NOMO-1 treated with DMSO at 0.1 percent for 48 hours (cell line): ENCODE measurements around the gene ABLIM1.

Experiments
- DNase-seq: peaks from one replicate; lab custom pipeline; 2025; ENCODE audit not compliant: unreplicated experiment; lab: John Stamatoyannopoulos, UW

ABLIM1 gene

DNA sequence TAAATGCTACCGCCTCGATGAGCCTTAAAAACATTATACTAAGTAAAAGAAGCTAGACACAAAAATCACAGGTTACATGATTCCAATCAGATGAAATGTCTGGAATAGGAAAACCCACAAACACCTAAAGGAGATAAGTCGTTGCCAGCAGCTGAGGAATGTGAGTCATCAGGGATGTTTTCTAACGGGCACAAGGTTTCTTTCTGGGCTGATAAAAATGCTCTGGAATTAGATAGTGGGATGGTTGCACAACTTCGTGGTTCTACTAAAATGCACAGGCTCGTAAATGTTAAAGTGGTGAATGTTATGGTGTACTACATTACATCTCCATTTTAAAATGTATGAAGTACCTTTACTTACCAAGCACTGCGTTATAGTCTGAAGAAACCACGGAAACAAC, 9.7 kb downstream of the ABLIM1 start:
- DNase-seq = no peak

DNA sequence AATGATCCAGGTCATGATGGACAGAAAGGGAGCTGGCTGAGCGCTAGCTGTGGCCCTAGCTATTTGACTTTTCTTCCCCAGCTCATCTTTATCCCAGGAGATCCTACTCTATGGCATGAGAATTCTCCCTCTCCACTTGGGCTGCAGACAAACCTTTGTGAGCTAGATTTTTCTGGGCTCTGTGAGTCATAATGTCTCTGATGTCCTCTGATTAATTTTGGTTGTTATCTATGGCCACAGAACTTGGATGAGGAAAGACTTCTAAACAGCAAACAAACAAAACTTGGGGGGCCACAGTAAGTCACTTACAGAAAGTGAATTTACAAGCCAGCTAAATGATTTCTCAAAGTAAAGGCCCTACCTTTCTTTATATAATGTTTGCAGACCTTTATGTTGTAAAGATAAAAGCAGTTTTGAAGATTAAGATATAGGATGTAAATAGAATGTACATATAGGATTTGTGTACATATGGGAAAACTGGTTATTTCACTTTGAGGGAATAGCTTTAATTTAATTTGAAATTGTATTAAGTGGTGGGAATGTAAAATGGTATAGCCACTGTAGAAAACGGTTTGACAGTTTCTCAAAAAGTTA, 10.4 kb downstream of the ABLIM1 start:
- DNase-seq = no peak

DNA sequence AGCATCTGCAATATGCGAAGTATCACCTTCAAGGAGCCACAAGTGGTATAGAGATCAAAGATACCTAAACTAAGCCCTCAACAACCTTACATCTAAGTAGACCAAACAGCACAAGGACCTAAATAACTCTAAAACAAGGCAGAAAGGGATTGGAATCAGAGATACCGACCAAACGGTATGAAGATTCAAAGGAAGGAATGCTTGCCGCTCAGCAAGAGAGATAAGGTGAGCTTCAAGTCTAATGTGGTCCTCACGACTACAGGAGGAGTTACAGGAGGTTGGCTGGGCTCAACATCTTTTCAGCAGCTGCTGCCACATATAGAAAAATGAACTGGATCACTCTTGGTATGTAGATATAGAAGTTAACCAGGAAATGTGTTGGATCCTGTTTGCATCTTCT, 11.6 kb downstream of the ABLIM1 start:
- no peak for DNase-seq

DNA sequence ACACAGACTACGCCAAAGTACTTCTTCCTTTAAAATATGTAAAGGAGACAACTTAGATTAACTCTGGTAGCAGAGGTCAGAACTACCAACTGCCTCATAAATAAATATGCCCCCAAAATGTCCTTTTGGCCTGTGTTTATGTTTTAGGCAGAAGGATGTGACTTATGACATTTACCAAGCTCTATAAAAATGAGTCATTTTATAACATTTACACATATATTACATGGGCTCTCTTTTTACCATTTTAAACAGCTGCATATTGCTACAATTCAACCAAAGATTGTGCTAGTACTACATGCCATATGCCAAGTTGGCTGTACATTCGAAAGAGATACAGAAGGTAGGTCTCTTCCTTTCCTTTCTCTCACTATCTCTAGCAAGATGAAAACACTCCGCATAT, 12.4 kb downstream of the ABLIM1 start:
- no peak for DNase-seq

DNA sequence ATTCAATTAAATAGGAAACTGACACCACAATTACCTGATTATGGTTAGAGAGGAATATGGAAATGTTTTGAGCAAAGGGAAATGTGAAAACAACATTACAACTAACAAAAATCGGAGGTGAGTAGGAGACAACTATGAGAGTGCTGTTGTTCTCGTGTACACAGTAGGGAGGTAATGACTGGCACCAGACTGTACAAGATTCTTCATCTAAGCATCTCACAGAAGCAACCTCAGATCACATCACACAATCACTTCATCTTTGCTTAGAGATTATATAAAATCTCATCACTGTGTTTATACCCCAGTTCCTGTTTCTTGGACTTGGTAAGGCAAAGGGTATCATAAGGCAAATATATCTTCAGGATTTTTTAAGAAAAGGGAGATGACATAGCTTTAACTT, 14.9 kb downstream of the ABLIM1 start:
- no peak for DNase-seq

DNA sequence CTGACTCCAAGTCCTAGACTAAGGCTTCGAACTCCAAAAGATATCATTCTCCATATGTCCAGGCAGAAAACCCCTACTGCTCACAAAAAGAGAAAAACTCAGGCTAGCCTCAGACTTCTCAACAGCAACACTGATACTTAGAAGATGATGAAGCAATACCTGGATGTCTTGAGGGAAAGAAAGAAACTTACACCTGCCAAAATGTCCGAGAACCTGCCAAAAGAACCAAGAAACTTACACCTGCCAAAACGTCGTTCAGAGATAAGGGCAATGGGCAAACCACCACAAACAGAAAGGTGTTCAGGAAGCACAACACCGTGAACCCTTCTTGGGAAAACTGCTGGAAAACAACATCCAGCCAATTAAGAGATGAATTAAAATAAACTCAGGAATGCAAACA, 15.3 kb downstream of the ABLIM1 start:
- DNase-seq = no peak

DNA sequence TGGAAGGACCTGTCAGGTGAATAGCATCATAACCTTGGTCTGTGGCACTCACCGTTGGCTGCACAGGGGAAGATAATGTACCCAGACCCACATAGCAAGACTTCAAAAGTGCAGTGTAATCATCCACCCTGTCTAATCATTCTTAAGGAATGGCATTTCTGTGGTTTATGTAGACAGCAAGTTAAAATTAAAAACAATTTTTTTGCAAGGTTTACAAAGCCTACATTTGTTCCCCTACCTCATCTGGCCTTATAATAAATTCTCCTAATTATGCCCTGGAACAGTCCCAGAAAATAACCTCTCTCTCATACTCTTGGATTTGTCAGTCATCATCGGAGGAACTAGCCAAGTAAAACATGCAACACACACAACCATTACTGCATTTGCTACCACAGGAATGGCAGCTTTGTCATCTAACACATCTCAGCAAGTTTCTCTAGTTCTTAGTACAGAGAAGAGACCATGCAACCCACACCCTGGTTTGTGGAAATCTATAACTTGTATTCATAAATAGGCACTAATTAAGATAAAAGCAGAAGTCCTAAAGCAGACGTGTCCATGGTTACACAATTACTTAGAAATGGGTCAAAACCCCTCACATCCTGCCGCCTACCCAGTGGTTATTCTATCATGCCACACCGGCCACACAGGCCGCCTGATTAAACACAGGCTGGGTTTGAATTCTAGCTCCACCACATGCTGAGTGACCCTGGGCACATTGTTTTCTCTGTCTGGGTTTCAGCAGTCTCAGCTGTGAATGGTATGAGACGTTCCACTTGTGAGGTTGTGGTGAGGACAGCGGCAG, 19.1 kb downstream of the ABLIM1 start:
- DNase-seq = peak; percentile 71

DNA sequence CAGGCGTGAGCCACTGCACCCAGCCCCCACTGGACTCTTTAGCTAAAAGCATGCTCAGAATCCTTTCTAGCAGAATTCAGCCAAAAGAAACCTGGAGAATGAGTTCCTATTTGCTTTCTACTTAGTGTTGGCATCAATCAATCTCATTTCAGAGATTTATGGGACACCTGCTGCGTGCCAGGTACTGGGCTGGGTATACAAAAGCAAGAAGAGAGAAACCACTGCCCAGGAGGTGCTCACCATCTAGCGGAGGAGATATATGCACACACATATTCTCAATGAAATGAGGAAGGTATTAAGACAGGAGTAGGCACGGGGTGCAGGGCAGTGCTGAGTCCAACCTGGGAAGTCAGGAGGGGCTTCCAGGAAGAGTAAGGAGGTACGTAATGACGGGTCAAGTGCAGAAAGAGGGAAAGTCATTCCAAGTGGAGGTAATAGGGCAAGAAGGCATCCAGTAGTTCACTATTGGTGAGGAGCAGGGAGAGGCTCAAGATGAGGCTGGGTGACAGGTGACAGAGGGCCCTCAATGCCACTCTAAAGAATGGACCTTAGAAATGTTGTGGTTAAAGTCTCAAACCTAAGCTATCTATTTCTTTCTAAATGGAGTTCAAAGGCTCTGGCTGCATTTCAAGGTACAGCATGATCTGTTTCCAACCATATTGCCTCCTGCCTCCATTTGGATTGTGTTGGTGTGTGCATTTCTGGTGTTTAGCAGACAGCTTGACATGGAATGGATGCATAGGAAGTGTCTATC, 22.1 kb downstream of the ABLIM1 start:
- no peak for DNase-seq

DNA sequence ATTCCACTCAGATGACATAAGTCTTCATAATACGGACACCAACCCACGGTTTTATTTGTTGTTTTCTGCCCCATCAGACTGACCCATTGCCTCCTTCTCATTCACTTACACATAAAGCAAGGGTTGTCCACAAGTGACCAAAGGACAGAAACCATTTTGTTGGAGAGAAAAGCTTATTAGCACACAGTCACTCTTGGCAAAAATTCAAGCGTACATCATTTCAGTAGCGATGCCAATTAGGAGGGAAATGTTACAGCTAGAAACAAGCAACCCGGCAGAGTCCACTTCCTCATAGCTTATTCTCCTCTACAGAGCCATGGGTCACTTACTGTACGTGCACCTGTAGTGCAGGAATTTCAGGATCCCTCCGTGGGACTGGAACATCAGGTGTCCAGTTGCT, 23.0 kb downstream of the ABLIM1 start:
- no peak for DNase-seq

DNA sequence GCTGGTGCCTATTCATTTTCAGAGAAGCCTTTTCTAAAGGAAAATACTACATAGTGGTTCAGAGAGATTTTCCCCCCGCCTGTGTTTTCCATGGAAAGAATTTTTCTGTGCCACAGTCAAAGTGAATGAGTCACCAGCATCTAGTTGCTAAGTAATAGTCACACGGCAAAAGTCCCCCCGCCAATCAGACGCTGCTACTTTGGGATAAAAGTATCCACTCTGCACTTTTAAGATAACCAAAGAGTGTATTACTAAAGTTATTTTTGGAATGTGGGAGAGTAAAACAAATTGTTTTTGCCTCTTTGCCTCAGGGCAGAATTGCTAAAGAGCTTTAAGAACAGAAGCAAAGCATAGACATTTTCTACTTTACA, 23.5 kb downstream of the ABLIM1 start:
- DNase-seq = no peak

DNA sequence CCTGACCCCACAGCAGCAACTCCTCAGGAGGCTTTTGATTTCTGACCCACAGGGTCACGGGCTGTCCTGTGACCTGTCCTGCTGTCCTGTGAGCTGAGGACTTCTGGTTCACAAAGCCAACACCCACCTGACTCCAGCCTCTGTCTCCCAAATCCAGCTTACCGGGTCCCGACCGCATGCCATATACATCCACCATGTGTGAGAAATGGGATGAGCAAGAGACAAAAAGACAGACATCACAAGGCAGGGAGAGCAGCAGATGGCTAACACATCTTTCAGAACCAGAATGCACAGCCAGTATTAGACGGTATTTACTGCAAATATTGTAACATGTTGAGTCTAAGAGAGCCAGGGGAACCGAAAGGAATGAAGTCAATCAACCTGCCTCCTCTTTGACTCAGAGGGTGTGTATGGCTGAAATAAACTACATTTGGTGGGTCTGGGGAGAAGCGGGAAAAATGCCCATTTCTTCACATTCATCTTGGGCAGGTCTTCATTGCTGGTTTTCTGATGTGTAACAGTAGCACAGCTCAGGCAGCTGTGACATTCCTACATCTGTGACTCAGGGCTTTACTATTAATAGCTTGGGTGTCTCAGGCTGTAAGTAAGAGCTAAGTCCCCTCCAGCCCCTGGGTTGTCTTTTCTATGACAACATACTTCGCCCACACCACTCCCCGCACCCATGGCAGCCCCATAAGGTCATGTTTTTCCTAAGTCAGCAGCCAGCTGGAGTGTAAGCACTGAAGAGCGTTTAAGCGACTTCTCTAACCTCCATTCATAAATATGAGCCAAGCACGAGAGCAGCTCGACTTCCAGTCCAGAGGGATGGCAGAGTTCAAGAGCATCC, 25.0 kb downstream of the ABLIM1 start:
- no peak for DNase-seq

DNA sequence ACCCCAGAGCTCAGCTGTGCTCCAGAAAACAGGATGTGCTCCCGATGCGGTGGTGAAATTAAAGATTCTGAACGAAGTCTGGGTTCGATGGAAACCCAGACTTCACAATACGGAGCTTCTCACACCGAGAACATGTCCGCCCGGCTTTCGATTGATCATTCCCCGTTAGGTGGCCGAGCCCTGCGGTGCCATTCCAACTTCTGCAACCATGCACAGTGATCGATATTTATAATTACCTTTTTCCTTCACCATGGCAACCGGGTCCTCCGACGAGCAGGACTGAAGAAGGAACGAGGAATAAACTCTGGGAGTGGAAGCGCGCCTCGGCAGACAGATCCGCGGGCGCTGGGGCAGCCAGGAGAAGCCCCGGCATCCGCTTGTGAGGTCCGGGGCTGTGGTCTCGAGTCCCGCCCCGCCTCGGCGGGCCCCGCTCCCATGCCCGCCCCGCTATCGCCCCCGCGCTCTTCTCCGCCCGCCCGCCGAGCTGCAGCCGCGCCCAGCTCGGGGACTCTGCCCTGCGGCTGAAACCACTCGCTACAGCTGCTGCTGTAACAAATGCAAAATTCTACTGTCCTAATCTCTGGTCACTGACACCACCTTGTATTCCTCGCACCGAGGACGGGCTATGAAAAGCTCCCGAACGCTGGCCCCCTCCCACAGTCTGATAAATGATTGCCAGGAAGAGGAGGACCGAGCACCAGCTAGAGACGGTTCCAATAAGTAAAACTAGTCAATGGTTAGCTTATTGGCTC, 26.2 kb downstream of the ABLIM1 start:
- DNase-seq = no peak

DNA sequence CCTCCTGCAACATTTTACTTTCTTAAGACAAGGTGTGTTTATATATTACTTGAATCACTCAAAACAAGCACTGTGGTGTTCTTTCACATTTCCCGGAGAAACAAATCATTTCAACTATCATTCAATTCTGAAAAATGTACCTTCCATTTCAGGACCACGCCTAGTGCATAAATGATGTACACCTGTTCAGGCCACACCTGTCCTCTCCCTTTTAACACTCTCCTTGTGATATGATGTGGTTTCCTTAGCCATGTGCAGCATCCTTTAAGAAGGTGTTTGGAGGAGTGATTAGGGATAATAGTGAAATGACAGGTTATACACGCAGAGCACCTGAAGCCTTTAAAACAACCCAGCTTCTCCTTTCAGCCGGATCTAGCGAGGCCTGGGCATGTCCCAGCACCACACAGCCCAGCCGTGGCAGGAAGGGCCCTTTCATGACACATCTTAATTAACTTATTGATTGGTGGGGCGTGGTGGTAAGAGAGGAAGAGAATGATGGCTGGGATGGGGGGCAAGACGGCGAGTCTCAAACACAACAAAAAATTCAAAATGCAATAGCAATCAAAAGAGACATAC, 26.9 kb downstream of the ABLIM1 start:
- DNase-seq = no peak

DNA sequence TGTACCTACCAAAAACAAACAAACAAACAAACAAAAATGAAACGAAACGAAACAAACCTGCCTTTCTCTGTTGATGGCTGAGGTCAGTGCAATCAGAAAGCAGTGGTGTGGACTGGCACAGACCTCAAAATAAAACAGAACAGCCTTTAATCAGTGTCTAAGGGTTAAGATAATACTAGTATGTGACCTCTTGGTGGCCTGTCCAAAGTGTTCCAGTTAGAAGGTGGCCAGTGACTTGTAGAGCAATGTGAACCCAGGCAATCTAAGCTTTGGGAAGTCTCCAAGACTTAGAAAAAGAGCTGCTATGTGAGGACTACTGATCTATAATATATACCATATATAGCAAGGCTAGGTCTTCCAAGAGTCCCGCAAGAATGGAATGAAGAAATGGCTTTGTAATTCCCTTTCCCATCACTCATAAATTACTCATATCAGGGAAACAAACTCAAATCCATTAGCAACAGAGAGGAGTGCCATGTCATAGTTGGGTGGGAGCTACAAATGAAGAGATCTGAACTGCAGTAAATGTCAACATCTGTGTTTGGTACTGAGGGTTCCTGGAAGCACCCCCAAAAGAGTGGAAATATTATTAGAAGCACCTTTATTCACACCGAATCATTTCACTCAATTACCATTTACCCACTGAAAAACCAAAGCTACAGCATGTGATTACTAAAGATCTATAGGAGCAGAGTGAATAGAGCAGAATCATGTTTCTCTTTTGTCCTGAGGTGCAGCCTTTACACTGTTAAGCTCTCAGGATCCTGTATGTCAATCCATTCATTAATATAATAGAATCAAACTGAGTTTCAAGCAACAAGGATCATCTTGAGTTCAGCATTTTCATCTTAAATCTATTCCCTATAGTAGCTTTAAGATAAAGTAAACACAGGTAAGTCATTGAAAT, 28.0 kb downstream of the ABLIM1 start:
- DNase-seq = no peak

DNA sequence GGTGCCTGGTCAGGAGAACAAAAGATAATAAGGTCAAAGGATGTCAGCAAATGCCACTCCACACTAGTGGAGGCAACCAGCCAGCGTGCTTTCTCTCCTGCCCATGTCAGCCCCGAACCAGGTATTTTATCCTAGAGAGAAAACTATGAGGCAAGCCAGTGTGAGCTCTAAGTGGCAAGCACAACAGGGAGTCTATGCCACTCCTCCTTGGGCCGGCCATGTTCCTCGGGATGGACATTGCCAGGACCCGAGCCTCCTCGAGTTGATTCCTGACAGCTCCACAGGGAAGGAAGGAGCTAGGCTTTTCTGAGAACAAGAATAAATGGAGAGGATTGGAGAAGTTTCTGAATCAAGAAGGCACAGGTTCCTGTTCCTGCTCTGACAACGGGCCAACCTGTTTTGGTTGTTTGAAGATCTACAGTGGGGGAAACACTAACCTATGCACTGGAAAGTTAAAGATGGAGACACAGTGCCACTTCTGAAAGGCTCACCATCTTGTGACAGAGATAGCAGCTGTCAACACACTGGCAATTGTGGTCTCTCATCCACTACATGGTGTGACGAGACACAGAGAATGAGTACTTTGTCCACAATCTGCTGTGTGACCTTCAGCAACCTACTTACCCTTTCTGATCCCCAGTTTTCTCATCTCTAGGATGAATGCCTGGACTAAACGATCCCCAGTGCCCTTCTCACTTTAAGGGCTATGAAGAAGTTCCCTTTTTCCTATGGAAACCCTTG, 28.8 kb downstream of the ABLIM1 start:
- DNase-seq = no peak

DNA sequence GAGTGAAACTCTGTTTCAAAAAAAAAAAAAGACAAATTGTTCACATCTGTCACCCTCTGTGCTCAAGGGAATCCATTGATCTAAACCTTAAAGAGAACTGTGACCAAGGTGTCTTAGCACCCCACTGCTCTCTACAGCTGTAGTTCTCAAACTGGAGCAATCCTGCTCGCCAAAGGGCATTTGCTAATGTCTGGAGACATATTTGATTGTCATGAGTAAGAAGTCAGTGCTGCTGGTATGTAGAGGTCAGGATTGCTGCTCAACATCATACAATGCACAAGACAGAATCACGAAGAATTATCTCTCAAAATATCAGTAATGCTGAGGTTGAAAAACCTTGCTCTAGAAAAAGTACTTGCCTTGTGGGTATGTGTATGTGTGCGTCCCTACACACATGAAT, 30.0 kb downstream of the ABLIM1 start:
- DNase-seq = no peak

DNA sequence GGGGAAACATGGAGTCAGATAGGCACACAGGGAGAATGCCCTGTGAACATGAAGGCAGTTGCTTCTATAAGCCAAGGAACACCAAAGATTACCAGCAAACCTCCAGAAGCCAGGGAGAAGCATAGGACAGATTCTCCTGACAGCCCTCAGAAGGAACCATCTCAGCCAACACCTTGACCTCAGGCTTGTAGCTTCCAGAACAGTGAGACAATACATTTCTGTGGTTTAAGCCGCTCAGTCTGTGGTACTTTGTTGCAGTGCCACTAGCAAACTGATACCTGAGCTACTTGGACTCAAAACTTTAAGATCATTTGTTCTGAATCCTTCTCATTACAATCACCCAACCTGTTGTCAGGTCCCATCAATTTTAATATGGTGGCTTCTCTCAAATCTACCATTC, 31.2 kb downstream of the ABLIM1 start:
- DNase-seq = no peak

DNA sequence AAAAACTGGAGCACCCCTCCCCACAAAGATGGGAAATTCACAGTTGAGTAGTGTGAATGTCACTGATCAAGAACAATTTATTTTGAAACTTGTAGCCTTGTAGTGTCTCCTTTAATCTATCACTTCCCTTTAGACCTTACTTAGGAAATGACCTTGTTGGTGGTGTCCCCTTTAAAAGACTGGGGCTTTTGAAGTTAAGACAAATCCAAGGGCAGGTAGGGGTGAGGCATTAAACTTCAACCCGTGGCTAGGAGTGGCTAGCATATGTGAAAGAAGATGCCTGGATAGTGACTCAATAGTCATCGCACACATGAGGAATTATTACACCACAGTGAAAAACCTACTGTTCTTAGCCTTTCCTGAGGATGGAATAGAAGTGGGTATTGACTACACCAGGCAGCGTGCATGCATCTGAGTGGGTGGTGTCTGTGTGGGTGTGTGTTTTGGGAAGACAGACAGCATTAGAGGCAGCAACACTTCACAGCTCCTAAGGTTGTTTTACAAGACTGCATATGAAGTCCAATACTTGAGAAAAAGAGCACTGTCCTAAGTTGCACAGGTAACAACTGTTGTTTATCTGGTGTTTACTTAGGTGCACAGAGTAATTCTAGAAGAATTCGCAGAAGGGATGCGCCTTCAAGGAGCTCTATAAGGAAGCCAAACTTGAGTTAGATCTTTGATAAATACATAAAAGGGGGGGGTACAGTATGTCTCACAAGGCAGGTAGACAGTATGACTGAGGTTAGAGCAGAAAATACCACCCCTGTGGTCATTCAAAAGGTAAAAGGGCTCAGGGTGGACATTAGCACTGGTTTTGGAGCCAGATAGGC, 32.9 kb downstream of the ABLIM1 start:
- DNase-seq = no peak
